NCI-H345 treated with DMSO at 0.1 percent for 48 hours (cell line): ENCODE measurements around the gene ADGRG1.

Source experiments
- DNase-seq: peaks from one replicate; lab custom pipeline; 2025; ENCODE audit not compliant: unreplicated experiment; lab: John Stamatoyannopoulos, UW

ADGRG1 gene

DNA sequence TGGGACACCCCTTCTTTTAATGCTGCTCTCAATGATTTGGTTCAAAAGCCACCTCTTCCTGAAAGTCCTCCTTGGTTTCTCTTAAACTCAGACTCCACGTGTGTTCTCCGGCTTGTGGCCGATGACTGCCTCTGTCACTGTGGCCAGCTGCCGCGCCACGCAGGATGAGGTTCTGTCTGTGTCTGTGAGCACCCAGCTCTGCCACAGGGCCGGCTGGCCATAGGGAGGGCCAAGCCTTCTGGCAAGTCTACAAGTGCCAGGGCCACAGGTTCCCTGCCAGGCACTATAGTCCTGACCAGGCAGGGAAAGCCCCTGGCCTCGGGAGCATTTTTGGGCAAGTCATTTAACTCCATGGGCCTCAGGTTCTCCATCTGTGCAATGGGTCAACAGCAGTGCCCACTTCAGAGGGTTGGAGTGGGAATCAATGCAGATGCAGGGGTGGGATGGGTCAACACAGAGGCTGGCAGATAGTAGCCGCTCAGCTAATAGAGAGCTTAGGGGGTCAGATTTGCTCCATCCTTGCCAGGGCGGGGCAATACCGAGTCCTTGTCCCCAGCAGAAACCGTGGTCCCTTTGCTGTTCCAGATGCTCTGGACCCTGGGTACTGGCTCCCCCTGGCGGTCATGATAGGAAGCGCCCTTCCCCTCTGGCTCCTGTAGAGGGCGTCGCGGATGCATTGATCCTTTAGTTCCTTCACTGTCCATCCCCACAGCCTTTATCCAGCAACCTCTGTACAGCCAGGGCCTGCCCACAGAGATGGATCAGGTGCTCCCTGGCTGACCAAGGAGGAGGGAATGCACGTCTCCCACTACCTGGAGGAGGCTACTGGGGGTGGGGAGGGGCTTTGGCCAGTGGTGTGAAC lies 20.4 kb downstream of the ADGRG1 start:
- peak; percentile 54 for DNase-seq

DNA sequence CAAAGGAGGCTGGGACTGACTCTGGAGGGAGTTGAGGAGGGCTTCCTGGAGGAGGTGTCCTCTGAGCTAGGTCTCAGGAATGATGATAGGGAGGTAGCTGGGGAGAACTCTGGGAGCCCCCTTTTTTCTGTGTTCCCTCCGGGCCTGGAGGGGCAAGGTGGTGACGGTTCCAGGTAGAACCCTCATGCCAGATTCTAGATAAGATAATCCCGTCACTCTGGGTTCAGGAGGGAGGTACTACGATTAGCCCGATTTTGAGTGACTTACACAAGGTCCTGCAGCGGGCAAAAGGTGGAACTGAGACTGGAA lies 21.0 kb downstream of the ADGRG1 start:
- DNase-seq, result no peak

DNA sequence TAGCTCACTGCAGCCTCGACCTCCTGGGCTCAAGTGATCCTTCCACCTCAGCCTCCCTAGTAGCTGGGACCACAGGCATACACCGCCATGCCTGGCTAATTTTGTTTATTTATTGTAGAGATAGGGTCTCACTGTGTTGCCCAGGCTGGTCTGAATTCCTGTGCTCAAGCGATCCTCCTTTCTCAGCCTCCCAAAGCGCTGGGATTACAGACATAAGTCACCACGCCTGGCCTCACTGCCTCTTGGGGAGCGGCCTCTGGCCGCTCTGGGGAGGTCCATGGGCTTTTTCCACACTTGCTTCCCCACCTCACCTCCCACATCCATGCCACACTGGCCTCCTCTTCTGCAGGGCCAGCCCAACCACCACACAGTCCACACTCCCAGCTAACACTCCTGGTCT lies 21.4 kb downstream of the ADGRG1 start:
- DNase-seq, result no peak

DNA sequence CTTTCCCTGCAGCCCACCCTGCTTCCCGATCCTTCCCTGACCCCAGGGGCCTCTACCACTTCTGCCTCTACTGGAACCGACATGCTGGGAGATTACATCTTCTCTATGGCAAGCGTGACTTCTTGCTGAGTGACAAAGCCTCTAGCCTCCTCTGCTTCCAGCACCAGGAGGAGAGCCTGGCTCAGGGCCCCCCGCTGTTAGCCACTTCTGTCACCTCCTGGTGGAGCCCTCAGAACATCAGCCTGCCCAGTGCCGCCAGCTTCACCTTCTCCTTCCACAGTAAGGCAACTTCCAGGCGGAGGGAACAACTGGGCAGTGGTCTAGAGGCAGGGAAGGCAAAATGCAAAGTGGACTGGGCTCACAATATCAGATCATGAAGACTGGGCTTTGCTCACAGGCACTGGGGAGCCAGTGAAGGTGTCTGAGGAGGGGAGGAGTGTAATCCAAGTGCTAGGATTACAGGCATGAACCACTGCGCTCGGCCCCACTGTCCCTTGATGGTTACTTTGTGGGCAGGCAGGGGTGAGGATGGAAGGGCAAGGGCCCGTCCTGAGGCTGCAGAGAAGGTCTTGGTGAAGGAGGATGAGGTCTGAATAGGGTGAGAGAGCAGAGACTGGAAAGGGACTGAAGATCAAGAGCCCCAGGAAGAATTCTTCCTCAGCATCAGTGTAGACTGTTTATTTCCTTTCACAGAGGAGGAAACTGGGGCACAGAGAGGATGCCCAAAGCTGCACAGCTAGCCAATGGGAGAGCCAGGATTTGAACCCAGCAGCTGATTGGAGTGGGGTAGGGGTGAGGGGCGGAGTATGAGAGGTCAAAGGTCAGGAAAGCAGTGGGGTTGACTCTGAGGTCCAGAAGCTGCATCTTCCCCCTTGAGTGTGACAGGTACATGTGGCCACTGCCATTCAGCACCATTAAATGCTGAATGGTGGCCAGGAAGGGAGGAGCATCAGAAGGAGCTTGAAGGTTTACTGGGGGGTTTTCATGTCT lies 23.2 kb downstream of the ADGRG1 start:
- no peak for DNase-seq

DNA sequence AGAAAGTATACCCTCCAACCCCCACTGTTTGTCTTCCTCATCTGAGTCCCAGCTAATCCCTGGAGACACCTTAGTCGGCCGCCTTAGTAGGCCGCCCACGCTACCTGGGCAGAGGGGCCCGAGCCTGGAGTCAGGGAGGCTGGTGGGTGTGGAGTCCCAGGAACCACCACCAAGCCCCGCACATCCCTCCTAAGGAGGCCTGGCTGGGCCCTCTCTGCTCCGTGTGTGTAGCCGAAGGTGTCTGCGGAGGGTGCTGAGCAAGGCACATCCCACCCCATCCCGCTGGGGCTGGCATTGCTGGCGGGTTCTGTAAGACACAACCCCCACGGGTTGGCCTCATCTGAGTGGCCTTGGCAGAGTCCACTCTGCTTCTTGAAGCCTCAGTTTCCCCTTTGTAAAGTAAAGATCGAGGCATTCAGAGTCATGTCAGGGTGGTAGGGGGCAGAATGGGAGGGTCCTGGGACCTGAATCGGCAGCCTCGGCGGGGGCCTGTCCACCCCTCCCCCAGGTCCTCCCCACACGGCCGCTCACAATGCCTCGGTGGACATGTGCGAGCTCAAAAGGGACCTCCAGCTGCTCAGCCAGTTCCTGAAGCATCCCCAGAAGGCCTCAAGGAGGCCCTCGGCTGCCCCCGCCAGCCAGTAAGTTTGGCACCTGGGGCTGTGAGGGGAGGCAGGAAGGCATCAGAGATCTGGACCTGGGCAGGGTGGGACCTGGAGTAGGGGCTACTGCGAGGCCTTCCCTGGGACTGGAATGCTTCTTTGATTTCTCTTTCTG lies 24.5 kb downstream of the ADGRG1 start:
- no peak for DNase-seq

DNA sequence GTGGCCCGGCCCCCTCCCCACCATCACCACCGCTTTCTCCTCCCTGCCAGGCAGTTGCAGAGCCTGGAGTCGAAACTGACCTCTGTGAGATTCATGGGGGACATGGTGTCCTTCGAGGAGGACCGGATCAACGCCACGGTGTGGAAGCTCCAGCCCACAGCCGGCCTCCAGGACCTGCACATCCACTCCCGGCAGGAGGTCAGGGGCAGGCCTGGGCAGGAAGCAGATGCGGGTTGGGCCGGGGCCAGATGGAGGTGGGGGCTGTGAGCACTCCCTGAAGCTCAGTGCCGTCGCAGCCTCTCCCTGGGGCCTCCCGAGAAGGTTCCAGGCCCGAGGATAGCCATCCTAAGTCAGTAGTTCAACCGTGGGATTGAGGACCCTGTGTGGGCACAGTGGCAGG lies 25.5 kb downstream of the ADGRG1 start:
- peak; percentile 8 for DNase-seq

DNA sequence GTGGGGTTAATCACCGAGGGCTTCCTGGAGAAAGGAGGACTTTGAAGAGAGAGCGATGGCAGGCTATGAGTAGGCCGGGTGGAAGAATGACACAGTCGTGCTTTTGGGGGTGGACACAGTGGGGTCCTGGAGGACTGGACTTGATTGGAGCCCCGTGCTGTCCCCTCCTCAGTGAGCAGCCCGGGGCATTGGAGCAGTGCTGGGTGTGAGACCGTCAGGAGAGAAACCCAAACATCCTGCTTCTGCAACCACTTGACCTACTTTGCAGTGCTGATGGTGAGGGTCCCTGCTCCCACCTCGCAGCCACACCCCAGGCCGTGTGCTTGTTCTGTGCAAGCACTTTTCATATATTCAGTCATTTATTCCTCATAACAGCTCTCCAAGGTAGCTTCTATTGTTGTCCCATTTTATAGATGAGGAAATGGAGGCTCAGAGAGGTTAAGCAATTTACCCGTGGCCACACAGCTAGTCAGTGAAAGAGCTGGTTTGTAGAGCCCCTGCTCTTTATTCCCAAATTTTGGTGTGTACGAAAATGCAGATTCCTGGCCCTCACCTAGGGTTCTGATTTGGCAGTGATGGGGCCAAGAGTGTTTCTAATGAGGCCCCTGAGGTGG lies 28.0 kb downstream of the ADGRG1 start:
- DNase-seq, result no peak

DNA sequence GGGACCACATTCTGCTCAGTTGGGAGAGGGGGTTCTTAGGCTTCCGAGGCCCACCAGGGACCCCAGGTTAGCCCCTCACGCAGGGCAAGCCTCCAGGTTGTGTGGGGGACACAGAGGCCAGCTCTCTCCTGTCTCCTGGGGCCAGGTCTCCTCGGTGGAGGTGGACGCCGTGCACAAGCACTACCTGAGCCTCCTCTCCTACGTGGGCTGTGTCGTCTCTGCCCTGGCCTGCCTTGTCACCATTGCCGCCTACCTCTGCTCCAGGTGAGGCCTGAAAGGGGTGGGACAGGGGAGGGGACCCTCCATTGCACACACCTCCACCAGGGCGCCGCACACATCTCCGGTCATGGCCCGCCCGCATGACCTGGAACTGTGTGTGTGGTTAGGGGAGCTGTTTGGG lies 28.8 kb downstream of the ADGRG1 start:
- DNase-seq, result no peak

DNA sequence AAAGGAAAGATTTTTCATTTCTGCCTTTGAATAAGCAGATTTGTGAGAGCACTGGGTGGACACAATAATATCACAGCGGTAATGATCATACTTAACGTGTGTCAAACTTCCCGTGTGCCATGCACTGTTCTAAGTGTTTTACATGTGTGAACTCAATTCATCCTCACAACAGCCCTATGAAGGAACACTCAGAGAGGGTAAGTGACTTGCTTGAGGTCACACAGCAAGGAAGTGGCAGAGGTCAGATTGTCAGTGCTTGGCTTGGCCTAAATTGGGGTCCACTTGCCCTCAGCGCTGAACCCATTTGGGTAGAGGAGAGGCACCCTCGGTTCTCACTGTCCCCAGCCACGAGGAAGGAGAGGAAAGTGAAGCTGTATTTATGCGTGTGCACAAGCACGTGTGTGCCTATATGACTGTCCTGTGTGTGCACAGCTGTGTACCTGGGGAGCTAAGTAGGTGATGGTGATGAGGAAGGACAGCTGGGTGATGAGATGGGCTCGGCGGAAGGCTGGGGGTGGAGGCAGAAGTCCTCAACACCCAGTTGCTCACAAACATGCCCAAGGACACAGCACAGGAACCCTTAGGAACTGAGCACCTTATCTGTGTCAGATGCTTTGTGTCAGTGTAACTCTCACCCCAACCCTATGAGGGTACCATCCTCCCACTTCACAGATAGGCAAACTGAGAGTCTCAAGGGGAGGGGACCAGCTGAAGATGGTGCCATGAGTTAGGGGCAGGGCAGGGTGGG lies 29.9 kb downstream of the ADGRG1 start:
- no peak for DNase-seq

DNA sequence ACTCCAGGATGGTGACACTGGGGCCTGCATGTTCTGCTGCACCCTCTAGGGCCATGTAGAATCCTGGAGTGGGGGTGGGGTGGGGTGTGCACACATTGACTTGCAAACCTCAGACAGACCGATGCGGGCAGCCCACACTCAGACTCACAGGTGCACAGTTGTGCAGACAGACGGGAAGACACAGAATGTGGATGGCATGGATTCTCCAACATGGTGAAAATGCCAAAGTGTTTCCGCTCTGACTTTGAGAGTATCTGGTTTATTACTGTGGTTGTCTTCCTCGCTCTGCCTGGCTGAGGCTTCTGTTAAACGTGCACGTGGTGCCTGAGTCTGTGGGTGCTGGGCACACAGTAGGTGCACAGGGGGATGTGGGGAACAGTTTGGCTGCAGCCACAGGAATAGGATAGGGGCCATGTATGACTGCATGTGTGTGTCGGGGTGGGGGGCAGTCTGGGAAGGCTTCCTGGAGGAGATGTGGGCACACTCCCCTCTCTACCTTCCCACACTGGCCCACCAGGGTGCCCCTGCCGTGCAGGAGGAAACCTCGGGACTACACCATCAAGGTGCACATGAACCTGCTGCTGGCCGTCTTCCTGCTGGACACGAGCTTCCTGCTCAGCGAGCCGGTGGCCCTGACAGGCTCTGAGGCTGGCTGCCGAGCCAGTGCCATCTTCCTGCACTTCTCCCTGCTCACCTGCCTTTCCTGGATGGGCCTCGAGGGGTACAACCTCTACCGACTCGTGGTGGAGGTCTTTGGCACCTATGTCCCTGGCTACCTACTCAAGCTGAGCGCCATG lies 30.6 kb downstream of the ADGRG1 start:
- no peak for DNase-seq

DNA sequence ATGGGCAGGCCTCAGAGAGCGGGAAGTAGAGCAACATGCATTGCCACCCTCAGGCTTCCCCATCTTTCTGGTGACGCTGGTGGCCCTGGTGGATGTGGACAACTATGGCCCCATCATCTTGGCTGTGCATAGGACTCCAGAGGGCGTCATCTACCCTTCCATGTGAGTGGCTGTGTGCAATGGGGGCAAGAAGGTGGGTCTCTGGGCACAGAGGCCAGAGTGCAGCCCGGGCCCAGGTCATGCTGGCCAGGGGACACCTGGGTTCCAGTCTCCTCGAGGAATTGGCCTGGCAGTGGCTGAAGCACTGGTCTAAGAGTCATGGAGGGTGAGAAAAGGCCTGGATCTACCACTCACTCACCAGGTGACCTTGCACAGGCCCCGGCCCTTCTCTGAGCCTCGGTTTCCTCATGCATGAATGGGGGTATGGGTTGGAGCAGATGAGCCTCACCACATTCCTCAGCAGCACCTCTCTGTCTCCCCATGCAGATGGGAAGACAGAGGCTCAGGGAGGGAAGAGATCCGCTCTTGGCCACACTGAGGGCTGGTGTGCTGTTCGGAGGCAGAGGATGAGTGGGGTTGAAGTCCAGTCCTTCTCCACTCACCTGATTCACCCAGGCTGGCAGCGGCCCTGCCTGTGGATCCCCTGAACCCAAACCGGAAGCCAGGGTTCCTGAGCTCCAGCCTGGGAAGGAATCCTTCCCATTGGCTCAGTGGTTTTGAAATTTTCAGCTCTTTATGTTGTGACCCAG lies 32.5 kb downstream of the ADGRG1 start:
- DNase-seq, result no peak

DNA sequence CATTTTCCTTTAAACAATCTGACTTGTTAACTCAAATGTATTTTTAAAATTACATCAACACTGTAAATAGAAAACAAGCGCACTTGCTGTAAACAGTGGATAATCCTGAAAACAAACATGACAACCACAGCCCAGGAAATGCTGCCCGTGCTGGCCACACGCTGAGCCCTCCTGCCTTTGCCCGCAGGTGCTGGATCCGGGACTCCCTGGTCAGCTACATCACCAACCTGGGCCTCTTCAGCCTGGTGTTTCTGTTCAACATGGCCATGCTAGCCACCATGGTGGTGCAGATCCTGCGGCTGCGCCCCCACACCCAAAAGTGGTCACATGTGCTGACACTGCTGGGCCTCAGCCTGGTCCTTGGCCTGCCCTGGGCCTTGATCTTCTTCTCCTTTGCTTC lies 33.1 kb downstream of the ADGRG1 start:
- DNase-seq, result no peak

DNA sequence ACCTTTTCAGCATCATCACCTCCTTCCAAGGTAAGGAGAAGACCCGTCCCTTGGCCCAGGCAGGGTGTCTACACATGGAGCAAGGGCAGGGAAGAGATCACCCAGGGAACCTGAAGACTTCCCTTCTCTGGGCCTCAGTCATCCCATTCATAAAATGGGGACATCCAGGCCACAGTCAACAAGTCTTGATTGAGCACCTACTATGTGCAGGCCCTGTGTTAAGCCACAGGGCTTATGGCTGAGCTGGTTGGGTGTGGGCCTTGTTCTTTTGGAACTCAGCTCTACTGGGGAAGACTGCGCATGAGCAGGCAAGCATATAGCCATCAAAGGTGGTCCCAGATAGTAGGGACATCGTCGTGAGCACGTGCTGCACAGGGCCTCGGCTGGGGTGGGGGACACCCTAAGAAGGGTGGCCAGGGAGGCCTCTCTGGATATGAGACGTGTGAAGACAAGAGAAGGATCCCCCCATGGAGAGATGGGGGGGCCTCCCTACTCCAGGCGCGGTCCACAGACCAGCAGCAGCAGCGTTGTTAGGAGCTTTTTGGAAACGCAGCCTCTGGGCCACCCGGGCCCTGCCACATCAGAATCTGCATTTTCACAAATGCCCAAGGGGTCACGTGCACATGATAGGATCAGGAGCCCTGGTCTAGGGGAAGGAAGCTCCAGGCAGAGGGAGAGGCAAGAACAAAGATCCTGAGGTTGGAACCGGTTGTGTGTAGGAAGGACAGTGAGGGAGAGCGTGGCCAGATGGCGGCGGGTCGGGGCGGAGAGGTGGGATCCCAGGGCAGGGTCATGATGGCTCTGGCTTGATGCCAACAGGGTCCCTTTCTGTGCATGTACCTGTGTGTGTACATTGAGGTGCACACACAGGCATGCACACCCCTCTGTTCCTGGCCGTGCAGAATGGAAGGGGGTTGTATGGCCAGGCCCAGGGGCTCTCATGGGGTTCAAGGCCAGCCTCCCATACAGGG lies 33.8 kb downstream of the ADGRG1 start:
- DNase-seq, result no peak

DNA sequence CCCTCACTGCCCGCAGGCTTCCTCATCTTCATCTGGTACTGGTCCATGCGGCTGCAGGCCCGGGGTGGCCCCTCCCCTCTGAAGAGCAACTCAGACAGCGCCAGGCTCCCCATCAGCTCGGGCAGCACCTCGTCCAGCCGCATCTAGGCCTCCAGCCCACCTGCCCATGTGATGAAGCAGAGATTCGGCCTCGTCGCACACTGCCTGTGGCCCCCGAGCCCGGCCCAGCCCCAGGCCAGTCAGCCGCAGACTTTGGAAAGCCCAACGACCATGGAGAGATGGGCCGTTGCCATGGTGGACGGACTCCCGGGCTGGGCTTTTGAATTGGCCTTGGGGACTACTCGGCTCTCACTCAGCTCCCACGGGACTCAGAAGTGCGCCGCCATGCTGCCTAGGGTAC lies 35.0 kb downstream of the ADGRG1 start:
- no peak for DNase-seq

DNA sequence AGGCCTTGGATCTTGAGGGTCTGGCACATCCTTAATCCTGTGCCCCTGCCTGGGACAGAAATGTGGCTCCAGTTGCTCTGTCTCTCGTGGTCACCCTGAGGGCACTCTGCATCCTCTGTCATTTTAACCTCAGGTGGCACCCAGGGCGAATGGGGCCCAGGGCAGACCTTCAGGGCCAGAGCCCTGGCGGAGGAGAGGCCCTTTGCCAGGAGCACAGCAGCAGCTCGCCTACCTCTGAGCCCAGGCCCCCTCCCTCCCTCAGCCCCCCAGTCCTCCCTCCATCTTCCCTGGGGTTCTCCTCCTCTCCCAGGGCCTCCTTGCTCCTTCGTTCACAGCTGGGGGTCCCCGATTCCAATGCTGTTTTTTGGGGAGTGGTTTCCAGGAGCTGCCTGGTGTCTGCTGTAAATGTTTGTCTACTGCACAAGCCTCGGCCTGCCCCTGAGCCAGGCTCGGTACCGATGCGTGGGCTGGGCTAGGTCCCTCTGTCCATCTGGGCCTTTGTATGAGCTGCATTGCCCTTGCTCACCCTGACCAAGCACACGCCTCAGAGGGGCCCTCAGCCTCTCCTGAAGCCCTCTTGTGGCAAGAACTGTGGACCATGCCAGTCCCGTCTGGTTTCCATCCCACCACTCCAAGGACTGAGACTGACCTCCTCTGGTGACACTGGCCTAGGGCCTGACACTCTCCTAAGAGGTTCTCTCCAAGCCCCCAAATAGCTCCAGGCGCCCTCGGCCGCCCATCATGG lies 35.7 kb downstream of the ADGRG1 start:
- DNase-seq, result no peak

DNA sequence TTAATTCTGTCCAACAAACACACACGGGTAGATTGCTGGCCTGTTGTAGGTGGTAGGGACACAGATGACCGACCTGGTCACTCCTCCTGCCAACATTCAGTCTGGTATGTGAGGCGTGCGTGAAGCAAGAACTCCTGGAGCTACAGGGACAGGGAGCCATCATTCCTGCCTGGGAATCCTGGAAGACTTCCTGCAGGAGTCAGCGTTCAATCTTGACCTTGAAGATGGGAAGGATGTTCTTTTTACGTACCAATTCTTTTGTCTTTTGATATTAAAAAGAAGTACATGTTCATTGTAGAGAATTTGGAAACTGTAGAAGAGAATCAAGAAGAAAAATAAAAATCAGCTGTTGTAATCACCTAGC lies 36.2 kb downstream of the ADGRG1 start:
- no peak for DNase-seq

DNA sequence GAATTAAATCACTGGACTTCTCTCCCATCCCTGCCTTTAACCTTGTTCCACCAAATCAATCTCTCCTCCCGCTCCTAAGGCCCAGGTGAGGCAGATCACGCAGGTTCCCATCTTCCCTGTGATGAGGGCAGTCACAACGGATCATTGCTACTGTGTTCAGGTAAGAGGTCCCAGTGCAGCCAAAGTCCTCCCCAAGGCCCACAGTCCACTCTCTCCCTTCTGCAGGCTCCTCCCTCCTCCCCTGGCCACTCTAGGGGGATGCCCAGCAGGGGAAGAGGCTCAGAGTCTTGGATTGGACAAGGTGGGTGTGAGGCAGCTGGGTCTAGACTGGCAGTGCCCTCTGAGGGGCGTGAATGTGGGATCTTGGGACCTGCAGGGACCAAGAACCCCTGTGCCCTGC lies 37.1 kb downstream of the ADGRG1 start:
- DNase-seq, result no peak
